Adipocyte (in vitro differentiated cells): ENCODE results near the gene GOLGA2.

Source experiments
- DNase-seq: peaks from one replicate; pipeline ENCODE4 v3.0.0-alpha.2; 2015; ENCODE audit warnings: low read depth
- H3K27me3 ChIP-seq: replicated peaks from 2 replicates; pipeline ENCODE4 v1.7.0; 2013; ENCODE audit warnings: mild to moderate bottlenecking, low read length, moderate library complexity; ENCODE audit not compliant: control insufficient read depth, insufficient read depth
- H3K36me3 ChIP-seq: 2 replicates; pipeline ENCODE4 v1.7.0; 2013; ENCODE audit warnings: low read length, mild to moderate bottlenecking, moderate library complexity; ENCODE audit not compliant: control insufficient read depth, insufficient read depth, severe bottlenecking
- H3K4me1 ChIP-seq: 2 replicates; pipeline ENCODE4 v1.7.0; 2013; ENCODE audit warnings: mild to moderate bottlenecking, low read length, moderate library complexity; ENCODE audit not compliant: control insufficient read depth, insufficient read depth
- H3K4me3 ChIP-seq: 2 replicates; pipeline ENCODE4 v1.7.0; 2013; ENCODE audit warnings: mild to moderate bottlenecking, low read length, moderate library complexity
- H3K9ac ChIP-seq: 2 replicates; pipeline ENCODE4 v1.7.0; 2013; ENCODE audit warnings: mild to moderate bottlenecking, low read length, moderate library complexity
- H3K9me3 ChIP-seq: 2 replicates; pipeline ENCODE4 v1.7.0; 2013; ENCODE audit warnings: mild to moderate bottlenecking, low read length, moderate library complexity; ENCODE audit not compliant: control insufficient read depth

The GOLGA2 gene

GRCh38 chr9:128275198-128276007 lies at the start of gene GOLGA2:
GOLGA2 (minus strand) TSS chr9:128276007; CDS start chr9:128275976, 31 bp downstream.
- Histone ChIP-seq H3K4me1 (peaks cover 24% of the 10 kb centered on the region), H3K9ac (peak within 1 kb of the TSS; percentile 97), H3K4me3 (peak within 1 kb of the TSS; percentile 99), H3K36me3 (peaks cover 33% of the 10 kb centered on the region), H3K9me3 (no peaks in the 10 kb centered on the region), H3K27me3 (no peaks in the 10 kb centered on the region)
- DNase-seq, result peak; percentile 88

GRCh38 chr9:128324401-128324800 lies 48.6 kb upstream of the GOLGA2 start:
- Histone ChIP-seq H3K9ac (peak overlapping the region; percentile 29), H3K4me1 (peaks cover 20% of the 10 kb centered on the region), H3K27me3 (no peaks in the 10 kb centered on the region), H3K36me3 (peaks cover 26% of the 10 kb centered on the region), H3K4me3 (no peak overlapping the region), H3K9me3 (no peaks in the 10 kb centered on the region)
- DNase-seq, result no peak

- H3K4me1 ChIP-seq, result peaks cover 16% of the 10 kb centered on the region
- H3K27me3 ChIP-seq, result no peaks in the 10 kb centered on the region
- peak overlapping the region; percentile 99 for H3K9ac ChIP-seq
- no peaks in the 10 kb centered on the region for H3K9me3 ChIP-seq
- no peak for DNase-seq
- peaks cover 26% of the 10 kb centered on the region for H3K36me3 ChIP-seq
- peak overlapping the region; percentile 88 for H3K4me3 ChIP-seq
Measured at GRCh38 chr9:128323791-128324190, 48.0 kb upstream of the GOLGA2 start.

- peak; percentile 55 for DNase-seq
- Histone ChIP-seq H3K9me3 (no peaks in the 10 kb centered on the region), H3K4me1 (peaks cover 16% of the 10 kb centered on the region), H3K4me3 (peak overlapping the region; percentile 88), H3K27me3 (no peaks in the 10 kb centered on the region), H3K36me3 (peaks cover 29% of the 10 kb centered on the region), H3K9ac (peak overlapping the region; percentile 99)
Measured at GRCh38 chr9:128323212-128323730, 47.5 kb upstream of the GOLGA2 start.

- Histone ChIP-seq H3K36me3 (peaks cover 27% of the 10 kb centered on the region), H3K4me3 (peak within 1 kb of the TSS; percentile 88), H3K27me3 (no peaks in the 10 kb centered on the region), H3K9me3 (no peaks in the 10 kb centered on the region), H3K4me1 (peaks cover 16% of the 10 kb centered on the region), H3K9ac (peak within 1 kb of the TSS; percentile 99)
- DNase-seq, result peak; percentile 98
Measured at GRCh38 chr9:128322404-128323211, 46.8 kb upstream of the GOLGA2 start, which contains the start of the genes COQ4 and TRUB2. COQ4 (plus strand) TSS chr9:128322839; CDS start chr9:128322859, 20 bp downstream. TRUB2 (minus strand) TSS chr9:128322447; CDS start chr9:128322408, 39 bp downstream.

GRCh38 chr9:128321879-128322403 lies 46.1 kb upstream of the GOLGA2 start:
- Histone ChIP-seq H3K4me3 (peak overlapping the region; percentile 88), H3K36me3 (peaks cover 29% of the 10 kb centered on the region), H3K9ac (peak overlapping the region; percentile 99), H3K9me3 (no peaks in the 10 kb centered on the region), H3K27me3 (no peaks in the 10 kb centered on the region), H3K4me1 (peaks cover 16% of the 10 kb centered on the region)
- no peak for DNase-seq

GRCh38 chr9:128321343-128321742 lies 45.5 kb upstream of the GOLGA2 start:
- H3K9me3 ChIP-seq, result no peaks in the 10 kb centered on the region
- peak overlapping the region; percentile 99 for H3K9ac ChIP-seq
- peak overlapping the region; percentile 88 for H3K4me3 ChIP-seq
- peaks cover 35% of the 10 kb centered on the region for H3K36me3 ChIP-seq
- no peak for DNase-seq
- no peaks in the 10 kb centered on the region for H3K27me3 ChIP-seq
- H3K4me1 ChIP-seq, result peaks cover 16% of the 10 kb centered on the region

GRCh38 chr9:128317629-128318028 lies 41.8 kb upstream of the GOLGA2 start:
- Histone ChIP-seq H3K9me3 (no peaks in the 10 kb centered on the region), H3K27me3 (no peaks in the 10 kb centered on the region), H3K4me3 (no peak overlapping the region), H3K36me3 (peaks cover 41% of the 10 kb centered on the region), H3K4me1 (peaks cover 6% of the 10 kb centered on the region), H3K9ac (no peak overlapping the region)
- DNase-seq, result no peak

GRCh38 chr9:128316421-128316820 lies 40.6 kb upstream of the GOLGA2 start:
- no peak overlapping the region for H3K4me3 ChIP-seq
- no peaks in the 10 kb centered on the region for H3K9me3 ChIP-seq
- no peak overlapping the region for H3K9ac ChIP-seq
- DNase-seq, result no peak
- peaks cover 44% of the 10 kb centered on the region for H3K36me3 ChIP-seq
- no peaks in the 10 kb centered on the region for H3K27me3 ChIP-seq
- peaks cover 2% of the 10 kb centered on the region for H3K4me1 ChIP-seq

GRCh38 chr9:128314697-128315096 lies 38.9 kb upstream of the GOLGA2 start:
- no peak overlapping the region for H3K9ac ChIP-seq
- H3K9me3 ChIP-seq, result no peaks in the 10 kb centered on the region
- H3K27me3 ChIP-seq, result no peaks in the 10 kb centered on the region
- no peaks in the 10 kb centered on the region for H3K4me1 ChIP-seq
- no peak for DNase-seq
- no peak overlapping the region for H3K4me3 ChIP-seq
- peaks cover 61% of the 10 kb centered on the region for H3K36me3 ChIP-seq

- DNase-seq, result no peak
- Histone ChIP-seq H3K4me3 (no peak overlapping the region), H3K27me3 (no peaks in the 10 kb centered on the region), H3K9me3 (no peaks in the 10 kb centered on the region), H3K9ac (no peak overlapping the region), H3K36me3 (peaks cover 48% of the 10 kb centered on the region), H3K4me1 (peaks cover 17% of the 10 kb centered on the region)
Measured at GRCh38 chr9:128310461-128310860, 34.7 kb upstream of the GOLGA2 start.
